GM19438 (cell line): Measurements from ENCODE around the gene NAP1L4.

ENCODE experiments used
- ATAC-seq: cut with Tn5 transposase; IDR thresholded peaks from one replicate; pipeline ENCODE4 v1.9.1; 2021; ENCODE audit warnings: low read depth; ENCODE audit not compliant: unreplicated experiment

Gene NAP1L4

DNA sequence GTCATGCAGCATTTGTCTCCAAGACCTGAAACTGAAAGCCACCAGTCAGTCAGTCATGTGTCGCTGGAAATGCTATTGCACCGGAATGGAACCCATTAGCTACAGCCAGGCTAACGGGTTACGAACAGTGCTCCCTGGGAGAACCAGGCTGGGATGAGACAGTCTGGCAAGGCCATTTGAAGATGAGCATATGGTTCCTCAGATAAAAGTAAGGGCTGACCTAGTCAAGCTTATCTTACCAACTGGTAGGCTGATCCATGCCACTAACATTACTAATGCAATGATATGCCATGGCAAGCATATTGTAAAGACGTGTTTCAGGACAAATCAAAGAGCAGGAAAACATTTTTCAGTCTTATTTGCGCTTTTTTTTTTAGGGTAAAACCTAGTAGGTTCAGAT is 28.4 kb downstream of the NAP1L4 start:
- ATAC-seq: no peak

DNA sequence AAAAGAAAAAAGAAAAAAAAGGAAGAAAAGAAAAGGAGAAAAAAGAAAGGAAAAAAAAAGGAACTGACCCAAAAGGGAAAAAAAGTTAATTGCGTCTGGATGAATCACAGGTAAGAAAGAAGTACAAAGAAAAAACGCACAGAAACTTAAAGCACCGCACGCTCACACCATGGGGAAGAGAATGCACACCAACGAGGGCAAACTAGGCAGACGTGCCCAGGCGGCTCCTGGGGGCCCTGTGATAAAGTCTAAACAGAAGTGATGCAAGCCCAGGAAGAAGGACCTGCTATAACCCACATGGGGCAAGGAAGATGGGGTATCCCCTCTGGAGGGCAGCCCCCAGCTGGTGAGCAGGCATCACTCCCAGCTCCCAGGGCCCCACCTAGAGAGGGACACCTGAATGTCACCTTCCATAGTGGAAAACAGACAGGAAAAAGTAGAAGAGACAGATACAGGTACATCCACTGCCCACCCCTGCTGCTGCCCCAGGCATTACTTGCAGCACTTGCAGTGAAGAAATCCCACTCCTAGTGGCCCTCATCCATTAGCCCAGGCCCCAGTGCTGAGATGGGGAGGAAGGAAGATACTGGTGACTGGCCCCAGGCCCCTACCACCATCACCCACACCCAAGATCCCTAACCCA is 28.9 kb downstream of the NAP1L4 start:
- no peak for ATAC-seq

DNA sequence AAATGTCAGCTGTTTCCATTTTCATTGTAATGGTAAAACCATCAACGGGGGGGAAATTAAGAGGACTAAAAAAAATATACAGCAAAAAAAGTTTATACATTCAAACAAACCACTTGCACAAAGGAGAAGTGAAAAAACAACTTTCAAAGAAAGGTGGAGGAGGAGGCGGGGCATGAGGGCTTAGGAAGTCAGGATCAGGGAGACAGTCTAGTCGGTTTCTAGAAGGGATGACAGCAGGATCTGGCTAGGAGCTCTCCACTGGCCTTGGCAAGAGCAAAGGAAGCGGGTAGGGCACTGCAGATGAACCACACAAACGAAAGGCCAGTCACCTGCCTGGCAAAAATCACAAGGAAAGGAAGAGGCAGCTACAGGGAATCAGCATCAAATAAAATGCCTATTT is 31.0 kb downstream of the NAP1L4 start:
- ATAC-seq: no peak

DNA sequence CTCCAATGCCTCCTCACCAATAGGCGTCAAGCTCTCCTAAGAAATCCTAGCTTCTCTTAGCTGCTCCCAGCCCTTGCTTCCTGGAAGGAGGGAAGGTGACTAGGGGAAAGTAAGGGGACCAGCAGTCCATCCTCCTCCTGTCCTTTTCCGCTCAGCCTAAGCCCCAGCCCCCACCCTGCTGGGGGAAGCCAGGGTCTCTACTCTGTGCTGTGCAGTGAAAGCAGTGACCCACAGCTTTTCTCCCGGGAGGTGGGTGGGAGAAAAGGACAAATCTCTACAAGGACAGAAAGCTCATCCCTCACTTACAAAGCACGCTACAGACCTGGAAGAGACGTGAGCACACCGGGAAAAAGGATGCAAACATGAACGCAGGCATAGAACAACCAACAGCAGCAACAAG is 32.0 kb downstream of the NAP1L4 start:
- ATAC-seq: no peak

DNA sequence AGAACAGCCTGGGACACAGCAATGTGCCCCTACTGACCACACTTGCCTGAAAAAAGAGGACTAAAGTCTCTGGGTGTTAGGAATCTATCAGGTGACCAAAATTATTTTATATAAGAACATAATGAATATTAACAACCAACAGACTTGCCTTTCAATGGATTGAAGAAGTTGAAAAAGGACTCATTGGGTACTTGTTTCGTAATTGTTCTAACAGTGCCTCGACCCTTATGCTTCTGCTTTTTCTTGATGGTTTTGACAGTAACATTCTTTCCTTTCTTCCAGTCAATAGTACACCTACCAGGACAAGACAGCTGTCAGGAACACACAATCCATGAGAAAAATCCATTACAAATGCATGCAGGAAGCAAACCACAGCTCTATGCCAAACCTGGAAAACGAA is 33.9 kb downstream of the NAP1L4 start:
- ATAC-seq: no peak

DNA sequence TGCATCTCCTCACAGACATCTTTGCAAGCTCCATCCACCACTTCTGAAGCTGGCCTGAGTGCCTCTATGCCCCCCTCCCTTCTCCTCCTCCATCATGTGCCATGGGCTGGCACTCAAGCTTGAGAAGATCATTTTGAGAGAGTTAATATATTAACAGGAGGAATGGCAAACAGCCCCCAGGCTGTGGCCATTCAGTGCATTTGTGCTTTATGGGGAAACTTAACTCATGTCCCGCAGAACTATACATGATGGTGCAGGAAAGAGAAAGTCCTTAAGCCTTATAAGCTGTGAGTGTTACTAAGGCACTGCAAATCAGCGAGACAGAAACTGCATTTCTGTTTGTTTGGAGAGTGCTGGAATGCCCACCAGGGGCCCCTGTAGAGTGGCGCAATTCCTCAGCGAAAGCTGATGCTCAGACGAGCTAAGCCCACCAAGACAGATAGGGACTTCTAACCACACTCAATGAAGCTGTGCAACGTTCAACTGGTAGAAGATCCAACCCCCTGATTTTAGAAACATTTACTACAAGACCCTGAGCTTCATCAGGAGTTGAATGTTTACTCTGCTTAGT is 36.1 kb downstream of the NAP1L4 start:
- ATAC-seq: no peak

DNA sequence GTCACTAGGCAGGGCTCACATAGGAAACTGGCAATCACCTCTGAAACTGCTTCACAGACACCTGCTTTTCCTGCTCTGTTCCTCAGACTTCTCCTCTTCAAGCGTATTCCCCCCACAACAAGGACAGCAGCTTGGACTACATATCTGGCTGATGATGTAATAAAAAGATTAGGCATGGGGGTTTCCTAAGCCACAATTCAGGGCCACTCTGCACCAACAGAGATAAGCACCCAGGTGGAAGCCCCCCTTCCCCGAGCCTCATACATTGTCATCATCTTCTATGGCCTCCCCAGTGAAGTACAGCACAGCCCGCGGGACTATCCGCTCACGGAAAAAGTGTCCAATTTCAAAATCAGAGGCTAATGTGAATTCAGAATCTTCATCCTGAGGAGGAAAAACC is 37.9 kb downstream of the NAP1L4 start:
- ATAC-seq: no peak

DNA sequence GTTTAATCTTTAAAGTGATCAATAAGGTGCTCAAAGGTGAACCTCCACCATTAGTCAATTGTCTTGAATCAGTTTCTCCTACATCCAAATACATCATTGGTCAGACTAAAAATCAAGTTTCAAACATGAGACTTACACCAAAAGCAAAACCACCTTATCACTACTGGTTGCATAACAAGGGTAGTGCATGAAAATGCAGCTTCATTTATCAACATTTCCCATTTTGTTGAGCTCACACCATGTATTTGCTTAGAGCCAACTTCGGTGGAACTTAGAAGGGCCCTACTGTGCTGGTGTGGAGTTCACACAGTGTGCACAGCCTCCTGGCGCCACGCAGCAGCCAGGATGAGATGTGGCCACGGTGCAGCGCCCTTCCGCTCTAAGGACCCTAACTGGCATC is 39.8 kb downstream of the NAP1L4 start:
- no peak for ATAC-seq

DNA sequence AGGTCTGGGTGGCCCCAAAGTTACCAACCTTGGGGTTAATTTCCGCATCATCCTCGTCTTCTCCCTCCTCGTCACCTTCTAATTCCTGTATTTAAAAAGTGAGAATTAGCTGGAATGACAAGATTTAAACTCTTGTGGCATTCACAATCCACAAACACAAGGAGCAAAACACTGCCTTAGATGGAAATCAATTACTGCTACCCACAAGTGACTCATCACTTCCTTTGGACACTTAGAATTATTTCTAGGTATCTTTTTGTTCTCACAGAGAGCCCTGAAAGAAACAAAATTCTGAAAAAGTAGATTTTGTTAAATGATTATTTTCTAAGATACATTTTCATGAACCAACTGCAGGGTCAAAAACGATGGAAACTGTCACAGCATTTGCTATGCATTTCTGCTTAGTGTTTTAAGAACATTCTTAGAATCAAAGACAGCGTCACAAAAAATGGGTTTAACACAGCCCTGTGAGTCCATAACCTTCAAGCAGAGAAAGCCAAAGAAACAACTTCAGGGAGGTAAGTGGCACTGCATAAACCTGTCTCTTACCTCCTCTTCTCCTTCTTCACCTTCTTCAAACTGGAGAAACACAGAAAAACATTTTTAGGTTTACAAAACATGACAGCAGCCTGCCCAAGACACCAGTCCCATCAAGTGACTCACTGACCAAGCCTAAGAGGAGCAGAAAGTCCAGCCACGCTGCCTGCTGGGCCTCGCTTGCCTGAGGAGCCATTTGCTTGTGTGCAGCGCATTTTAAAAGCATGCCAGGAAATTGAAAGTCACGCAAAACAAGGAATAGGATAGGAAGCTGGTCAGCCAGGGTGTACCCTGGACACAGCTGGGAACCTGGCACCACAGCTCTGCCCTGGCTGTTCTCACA is 40.7 kb downstream of the NAP1L4 start:
- ATAC-seq: no peak

DNA sequence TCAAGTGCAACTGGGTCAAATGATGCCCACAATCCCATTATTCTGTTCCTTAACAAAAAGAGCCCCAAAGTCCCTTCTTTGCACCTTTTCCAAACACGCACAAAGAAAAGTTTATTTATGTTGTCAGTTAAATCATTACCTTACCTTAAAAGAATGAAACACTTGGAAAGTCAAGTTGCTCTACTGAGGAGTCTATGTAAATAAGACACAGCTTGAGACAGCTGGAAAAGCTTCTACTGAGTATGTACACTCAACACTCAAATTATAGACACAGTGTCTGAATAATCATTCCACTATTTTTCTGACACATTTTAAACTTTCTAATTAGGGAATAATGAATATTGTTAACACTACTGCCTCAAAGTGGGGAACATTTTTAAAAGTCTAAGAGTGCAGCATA is 41.3 kb downstream of the NAP1L4 start:
- no peak for ATAC-seq

DNA sequence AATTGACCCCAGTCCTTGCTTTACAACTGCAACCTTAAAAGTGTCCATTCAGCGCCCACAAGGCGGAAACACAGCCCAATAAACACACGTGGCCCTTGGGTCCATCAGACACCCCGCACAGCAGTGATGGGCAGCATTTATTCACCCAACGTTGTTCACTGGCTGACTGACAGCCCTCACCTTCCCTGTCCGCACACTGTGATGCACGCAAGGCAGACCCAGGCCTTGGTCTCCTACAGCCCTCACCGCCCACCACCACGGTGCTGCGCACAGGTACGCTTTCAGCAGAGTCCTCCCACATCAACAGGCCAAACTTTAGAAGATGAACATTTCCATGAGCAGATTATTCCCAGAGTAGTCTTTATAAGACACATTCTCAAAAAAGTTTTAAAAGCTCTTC is 42.2 kb downstream of the NAP1L4 start:
- ATAC-seq: no peak

DNA sequence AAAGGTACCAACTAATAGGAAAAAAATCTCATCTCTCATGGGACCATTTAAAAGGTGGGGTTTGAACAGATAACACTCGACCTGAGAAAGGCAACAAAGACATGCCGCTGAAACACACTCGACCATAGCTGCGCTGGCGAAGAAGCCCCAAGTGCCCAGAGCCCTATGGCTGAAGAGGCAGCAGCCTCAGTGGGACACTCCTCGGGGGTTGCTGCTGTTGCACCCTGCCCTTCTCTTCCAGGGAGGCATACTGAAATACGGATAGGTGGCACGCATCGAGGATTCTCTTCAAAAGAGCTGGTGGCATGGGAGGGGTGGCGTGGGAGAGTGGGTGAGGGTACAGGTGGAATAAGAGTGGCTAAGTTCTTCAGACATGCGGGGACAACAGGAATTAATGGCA is 44.4 kb downstream of the NAP1L4 start:
- no peak for ATAC-seq

DNA sequence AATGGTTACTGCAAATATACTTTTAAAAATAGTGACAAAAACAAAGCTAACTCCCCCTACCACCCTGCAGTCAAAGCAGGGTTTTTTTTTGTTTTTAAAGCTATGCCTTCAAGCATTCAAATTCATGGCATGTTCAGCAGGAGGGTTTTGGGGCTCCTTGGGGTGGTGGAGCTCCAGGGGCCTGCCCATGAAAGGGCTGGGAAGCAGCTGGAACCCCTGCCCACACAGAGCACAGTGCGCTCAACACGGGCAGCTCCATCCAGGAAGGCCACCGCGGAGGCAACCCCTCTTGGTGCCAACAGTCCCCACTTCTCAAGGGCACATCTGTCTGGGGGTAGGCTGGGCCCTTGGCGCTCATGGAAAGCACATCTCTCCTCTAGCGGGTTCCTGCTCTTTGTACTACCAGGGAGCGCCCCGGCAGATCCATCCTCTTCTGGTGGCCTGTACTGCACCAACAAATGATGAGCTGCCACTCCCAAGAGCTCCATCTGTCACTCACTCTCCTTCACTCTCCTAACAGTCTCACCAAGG is 46.3 kb downstream of the NAP1L4 start:
- ATAC-seq: no peak

DNA sequence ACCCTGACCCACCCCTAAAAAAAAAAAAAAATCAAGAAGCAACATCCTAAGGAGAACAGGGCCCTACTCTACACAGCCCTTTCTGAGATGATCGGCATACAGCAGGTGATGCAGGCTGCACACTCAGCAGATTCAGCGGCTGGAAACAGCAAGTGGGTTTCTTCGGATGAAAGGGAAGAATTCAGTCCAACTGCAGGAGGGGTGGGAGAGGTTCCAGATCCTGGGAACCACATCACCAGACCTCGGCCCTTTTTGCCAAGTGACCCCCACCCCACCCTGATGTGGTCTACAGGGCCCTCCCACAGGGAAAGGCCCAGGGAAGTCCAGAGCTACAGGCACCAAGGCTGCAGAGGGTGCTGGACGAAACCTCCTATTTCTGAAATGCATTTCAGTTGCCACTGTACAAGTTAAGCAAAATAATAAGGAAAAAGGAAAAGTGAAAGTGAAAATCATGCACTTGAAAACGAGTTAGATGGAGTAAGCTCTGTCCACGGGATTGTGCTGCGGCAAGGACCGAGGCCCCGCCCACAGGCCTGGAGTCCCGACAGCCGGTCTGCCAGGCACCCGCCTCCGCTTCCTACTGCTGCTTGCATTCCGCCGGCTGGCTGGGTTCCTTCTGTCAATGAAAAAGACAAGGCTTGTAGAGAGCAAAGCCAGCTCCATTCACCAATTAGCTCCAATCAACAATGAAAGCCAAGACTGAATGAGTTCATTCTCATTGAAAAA is 46.9 kb downstream of the NAP1L4 start:
- ATAC-seq: no peak

DNA sequence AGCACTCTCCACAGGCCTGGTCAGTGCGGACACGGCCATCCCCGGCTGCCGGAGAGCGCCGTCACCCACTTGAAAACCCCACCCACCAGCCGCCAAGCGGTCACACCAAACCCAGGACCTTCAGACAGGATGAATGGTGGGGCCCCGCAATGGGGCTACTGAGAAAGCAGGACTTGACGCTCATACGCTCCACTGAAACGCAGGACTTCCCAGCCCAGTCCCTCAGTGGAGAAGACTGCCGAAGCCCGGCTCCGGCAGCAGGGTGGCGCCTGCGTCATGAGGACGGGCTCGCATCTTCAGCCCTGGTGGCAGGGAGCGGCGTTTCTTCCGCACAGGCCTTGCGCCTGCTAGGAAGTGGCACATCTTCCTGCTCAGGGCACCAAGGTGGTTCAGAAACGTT is 47.6 kb downstream of the NAP1L4 start:
- no peak for ATAC-seq

DNA sequence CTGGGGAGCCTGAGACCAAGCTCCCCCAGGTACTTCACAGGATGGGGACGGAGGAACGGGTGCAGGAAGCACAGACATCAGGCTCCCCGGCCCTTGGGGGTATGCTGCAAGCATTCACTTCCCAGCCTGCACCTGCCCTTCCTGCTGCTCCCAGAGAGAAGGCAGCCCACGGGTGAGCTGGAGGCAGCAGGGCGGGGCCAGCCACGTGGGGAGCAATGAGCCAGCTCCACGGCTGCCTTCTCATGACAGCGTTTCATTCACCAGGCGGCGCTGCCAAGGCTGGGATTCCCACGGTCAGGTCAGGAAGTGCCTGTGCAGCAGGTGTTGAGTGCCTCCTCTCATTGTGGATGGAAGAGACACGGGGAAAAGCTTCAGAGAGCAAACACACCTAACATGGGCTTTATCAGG is 48.4 kb downstream of the NAP1L4 start:
- no peak for ATAC-seq

DNA sequence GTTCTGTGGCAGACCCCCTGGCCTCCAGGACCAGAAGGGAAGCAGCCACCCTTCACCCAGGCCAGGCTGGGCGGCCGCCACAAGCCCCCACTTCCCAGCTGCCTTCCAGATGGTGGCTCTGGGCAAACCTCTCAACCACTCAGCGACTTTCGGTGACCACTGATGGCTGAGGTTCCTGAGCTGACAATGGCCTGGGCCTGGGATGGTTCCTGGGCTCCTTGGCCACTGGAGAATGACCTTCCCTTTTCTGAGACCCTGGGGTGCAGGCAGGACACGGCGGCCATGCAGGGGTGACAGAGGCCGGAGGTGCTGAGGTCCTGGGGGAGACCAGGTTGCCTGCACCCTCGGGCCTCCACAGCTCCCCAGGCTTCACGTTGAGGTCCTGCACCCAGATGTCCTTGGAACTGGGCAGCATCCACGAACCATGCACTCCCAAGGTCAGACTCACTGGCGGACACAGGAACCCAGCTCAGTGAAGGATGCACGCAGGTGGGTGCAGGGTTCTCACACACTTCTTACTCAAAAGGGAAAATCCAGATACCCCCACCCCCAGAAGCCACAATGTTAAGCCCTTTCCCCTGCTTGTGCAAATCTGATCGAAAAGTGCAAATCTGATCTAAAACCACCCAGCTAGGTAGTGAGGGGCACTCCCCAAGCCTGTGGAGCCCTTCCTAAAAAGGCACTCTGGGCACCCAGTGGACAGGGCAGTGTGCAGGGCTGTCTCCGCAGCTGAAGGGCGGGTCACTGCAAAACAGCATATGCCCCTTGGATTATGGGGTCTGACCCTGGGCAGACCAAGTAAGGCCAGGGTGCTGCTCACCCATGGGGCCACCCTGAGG is 49.0 kb downstream of the NAP1L4 start:
- no peak for ATAC-seq

DNA sequence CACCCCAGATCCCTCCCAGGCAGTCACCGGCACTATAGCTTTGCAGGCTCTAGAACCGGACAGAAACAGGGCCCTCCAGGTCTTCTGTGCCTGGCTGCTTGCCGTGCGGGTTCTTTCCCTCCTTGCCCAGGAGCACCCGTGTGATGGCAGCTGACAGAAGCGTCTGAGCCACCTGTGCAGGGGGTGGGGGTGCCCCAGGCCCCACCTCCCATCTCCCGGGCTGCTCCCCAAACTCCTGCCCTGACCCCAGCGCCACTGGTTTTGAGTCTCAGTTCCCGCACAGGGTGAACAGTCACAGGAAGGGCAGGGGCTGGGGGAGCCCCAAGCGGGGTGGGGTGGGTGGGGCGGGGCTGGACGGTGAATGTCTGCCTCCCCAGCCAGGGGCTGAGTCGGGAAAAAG is 49.7 kb downstream of the NAP1L4 start:
- ATAC-seq: no peak

DNA sequence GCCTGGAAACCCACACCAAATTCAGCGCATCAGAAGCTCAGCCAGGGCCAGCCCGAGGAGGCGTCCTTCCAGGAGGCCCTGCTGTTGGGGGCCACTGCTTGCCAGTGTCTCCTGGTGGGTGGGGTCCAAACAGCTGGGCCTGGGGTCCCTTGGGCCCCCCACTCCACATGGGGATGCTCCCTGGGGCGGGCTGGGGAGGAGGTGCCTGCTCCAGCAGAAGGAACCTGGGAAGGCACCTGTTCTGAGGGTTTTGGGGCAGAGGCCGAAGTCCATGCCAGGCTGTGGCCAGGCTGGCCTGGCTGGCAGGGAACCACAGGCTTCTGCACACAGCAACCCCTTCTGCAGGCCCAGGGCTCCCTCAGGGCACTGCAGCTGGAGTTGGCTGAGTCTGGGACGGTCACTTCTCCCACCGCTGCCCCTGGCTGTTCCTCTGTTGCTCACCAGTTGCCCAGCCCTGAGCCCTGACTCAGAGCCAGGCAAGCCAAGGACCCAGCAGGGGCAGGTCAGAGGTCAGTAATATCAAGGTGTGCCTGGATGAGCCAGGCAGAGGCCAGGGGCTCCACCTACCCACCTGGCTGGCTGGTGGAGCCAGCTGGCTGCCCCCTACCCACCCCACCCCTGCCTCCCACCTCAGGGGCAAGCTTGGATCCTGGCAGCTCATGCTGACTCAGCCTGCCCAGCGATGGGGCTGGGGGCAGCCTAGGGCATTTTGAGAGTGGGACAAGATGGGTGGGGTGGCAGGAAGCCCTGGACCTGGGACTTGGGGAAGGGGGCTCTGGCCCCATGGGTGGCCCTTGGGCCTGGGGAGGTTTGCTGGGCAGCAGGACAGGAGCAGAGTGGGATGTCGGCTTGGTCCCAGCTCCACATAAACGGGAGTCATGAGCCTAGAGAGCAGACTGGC is 51.0 kb downstream of the NAP1L4 start:
- ATAC-seq: no peak
